Body of pancreas (tissue), 4 donors: ENCODE data around the gene GPRC5D.

Source experiments
- CTCF ChIP-seq, 7 experiments: fragments of 450-650 bp in 4 of 7; fragments of 200-600 bp in 3 of 7; sonication (generic) in 3 of 7; IDR thresholded peaks; one replicate each; pipeline ENCODE4 v1.5.1; 2016 to 2019; ENCODE audit warnings: antibody characterized with exemption in 7 of 7
- POLR2A ChIP-seq, 3 donors: fragments of 450-650 bp; IDR thresholded peaks; one replicate each; pipeline ENCODE4 v1.6.1; 2016; ENCODE audit warnings: antibody characterized with exemption in 3 of 3, mild to moderate bottlenecking in 2 of 3

GRCh38 chr12:12892681-12893141 is 59.3 kb downstream of the GPRC5D start:
- TF ChIP-seq CTCF (IDR thresholded peaks at IDR 0.05) (no peak), POLR2A (IDR thresholded peaks at IDR 0.05) (no peak)
